Right ventricle myocardium superior (tissue), 1 donor: Measurements from ENCODE around the gene CSAD. TPM values are rescaled to one million over a fixed set of nuclear protein-coding genes. Genes with fewer than 3 reads are reported as not detected.

Experiments used
- ATAC-seq: fragments of 200-7000 bp; cut with Tn5 transposase; one replicate; pipeline ENCODE4 v1.9.1; 2020; ENCODE audit warnings: mild to moderate bottlenecking; ENCODE audit not compliant: poor library complexity
- DNase-seq: peaks from one replicate; pipeline ENCODE4 v3.0.0-alpha.2; 2020
- intact Hi-C: fragments of 100-400 bp; cut with DNase I; formaldehyde crosslinking; loops from one replicate; pipeline ENCODE4 v1.11.2; 2022
- total RNA-seq: library from RNA; stranded (reverse); fragmentation: NEBNext Ultra II Directional; extraction: Animal tissue kit (Norgen Biotek cat#: 25700); gene quantifications from one replicate; pipeline ENCODE4 v1.2.1, GENCODE V29; 2021
- donor health status: DM: no; HTN: yes; CAD: no; lungs with severe emphysema.

The CSAD gene
- total RNA-seq, 1 donor from 2014 or later = 8.2 TPM

DNA sequence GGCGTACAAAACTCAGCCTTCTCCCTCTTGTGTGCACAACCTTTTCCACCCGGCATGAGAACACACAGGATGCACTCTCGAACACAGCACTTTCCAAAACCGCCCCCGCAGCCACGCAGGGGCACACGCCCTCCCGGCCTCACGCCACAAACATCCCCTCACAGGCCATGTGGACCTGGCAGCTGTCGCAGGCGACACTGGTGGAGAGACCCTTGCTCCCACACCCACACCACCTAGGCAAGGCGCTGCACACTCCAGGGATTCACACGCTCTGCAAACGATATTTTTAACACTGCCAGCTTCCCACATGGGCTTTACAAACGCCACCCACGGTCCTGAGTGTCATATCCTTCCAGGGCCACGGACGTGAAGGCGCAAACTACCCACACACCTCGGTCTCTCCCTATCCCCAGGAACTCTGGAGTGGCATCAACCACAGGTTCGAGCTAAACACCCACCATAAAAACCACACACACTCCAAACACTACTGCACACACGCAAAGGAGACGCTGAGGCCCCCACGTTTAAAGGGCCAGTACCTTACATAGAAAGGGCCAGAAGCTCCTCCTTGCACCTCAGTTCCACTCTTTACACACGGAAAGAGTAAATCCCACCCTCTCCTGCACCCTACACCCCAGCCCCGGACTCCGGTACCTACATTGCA lies 38.7 kb upstream of the CSAD start:
- intact Hi-C loops = loop anchor here (5.0 kb wide), 1 partner anchor 33 kb away; a partner anchor contains a TSS
- ATAC-seq = no peak
- DNase-seq = peak; percentile 63

GRCh38 chr12:53218551-53219291 lies 38.0 kb upstream of the CSAD start:
- no peak for ATAC-seq
- intact Hi-C loops = loop anchor here (5.0 kb wide), 1 partner anchor 34 kb away; a partner anchor contains a TSS
- peak; percentile 65 for DNase-seq

DNA sequence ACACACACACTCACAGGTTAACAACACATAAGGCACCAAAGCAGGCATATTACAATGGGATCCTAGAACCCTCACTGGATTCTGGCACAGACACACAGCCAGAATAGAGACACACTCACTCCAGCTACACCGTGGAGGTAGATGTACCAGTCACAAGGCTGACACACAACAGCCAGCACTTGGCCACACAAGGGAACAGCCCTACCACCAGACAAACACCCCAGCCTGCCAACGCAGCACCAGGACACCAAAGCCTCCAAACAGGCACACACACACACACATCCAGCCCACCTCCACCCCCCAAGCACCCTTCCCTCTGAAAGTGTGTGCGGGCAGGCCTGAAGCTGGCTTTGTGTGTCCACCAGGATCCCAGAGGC lies 37.2 kb upstream of the CSAD start:
- DNase-seq = peak; percentile 39
- intact Hi-C loops = loop anchor here (5.0 kb wide), 1 partner anchor 34 kb away; a partner anchor contains a TSS
- ATAC-seq = no peak

- ATAC-seq = no peak
- intact Hi-C loops = loop anchor here (5.0 kb wide), 1 partner anchor 35 kb away; a partner anchor contains a TSS
- peak; percentile 80 for DNase-seq
Observed at GRCh38 chr12:53217051-53217930, 36.6 kb upstream of the CSAD start.

DNA sequence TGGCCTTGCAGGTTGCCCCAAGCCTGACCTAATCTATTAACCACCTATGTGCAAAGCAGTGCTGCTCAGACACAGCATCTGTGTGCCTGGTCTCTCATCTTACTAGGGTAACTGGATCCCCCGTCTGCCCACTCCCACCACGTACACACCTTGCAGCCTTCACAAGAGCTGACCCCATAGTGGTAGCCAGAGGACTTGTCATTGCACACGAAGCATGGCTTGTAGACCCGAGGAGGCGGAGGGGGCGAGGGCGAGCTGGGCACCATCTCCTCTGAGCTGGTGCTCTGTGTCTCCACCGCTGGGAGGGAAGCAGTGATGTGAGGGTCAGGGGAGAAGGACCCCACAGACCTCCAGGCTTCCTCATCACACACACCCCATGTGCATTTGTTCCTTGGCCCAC lies 34.8 kb upstream of the CSAD start:
- intact Hi-C loops = loop anchor here (5.0 kb wide), 1 partner anchor 37 kb away; a partner anchor contains a TSS
- ATAC-seq = no peak
- DNase-seq = peak; percentile 22

DNA sequence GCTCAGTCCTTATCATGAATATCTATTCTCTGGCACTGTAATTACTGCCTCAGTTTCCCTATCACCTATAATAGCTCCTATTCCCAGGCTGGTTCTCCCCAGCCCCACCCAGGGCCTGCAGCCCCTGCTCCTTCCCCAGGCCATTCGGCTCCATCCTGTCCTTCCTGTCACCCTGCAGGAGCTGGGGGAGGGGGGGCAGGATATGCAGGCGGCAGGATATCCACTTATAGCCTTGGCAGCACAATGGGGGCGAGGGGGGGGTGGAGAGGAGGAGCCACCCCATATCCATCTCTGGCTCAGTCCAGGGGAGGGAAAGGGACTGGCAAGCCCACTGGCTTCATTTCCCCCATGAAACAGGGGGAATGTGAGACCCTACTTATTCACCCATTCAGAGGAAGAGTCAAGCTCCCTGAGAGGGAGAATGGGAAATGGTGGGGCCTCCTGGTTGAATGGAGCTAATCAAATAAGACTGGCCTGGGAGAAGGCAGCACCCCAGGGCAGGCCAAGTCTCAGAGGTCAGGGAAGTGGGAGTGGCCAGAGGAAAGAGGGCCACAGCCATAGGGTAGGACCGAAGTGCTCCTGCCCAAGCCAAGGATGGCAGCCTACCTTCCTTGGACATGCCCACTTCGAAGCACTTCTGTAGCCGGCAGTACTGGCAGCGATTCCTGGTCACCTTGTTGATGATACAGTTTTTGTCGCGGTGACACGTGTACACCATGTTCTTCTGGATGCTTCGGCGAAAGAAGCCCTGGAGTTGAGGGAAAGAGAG lies 34.1 kb upstream of the CSAD start:
- intact Hi-C loops = loop anchor here (5.0 kb wide), 1 partner anchor 37 kb away; a partner anchor contains a TSS
- ATAC-seq (peak; percentile 47), DNase-seq (peak; percentile 84)

DNA sequence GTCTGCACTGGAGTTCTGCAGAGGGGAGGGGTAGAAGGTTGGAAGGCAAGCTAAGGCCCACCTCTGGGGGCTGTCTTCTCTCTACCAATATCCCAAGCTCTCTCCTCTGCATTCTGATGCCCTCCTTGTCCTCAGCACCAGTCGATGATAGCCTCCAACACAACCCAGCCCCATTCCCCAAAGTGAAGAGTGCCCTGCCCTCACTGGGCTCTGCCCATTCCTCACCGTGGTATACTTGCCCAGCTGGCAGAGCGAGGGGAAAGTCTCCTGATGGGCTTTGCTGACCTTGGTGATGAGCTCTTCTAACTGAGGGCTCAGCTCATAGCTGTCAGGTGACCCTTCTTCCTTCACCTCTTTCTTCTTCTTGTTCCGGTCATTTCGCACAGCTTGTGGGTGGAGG lies 33.5 kb upstream of the CSAD start:
- intact Hi-C loops = no loop called here
- no peak for DNase-seq
- ATAC-seq = peak; percentile 7

DNA sequence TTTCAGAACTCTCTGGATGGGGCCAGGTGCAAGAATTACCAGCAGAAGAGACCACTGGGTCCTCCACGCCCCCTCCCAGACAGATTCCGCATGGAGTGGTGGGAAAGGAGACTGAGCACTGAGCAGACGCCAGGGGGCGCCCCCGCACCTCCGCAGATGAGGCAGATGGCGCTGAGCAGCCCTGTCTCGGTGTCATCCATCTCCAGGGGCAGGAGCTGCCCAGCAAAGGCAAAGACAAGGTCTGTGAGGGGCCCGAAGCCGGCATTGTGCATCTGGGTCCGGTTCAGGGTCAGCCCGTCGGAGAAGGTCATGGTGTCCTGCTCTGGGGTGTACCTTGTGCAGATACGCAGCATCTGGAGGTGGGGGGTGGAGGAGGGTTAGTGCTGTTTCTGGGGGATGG lies 32.6 kb upstream of the CSAD start:
- ATAC-seq (peak; percentile 85), DNase-seq (peak; percentile 93)
- intact Hi-C loops = loop anchor here (2.0 kb wide), 1 partner anchor 75 kb away; no protein-coding TSS in a partner anchor

DNA sequence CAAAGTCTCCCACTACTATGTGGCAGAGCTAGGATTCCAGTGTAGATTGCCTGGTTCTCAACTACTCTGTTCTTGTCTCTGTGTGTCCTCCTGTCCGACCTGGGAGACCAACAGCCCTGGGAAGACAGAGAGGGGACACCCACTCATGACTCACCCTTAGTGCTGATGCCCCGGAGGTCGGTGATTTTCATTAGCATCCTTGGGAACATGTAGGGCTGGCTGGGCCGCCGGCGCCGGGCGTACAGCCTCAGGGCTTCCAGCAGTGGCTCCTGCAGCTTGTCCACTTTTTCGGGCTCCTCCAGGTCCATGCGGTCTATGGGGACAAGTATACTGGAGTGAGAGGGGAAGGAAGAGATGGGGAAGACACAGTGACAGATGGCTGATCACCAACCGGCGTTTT lies 32.2 kb upstream of the CSAD start:
- intact Hi-C loops = loop anchor here (2.0 kb wide), 1 partner anchor 76 kb away; no protein-coding TSS in a partner anchor
- ATAC-seq (no peak), DNase-seq (peak; percentile 32)

DNA sequence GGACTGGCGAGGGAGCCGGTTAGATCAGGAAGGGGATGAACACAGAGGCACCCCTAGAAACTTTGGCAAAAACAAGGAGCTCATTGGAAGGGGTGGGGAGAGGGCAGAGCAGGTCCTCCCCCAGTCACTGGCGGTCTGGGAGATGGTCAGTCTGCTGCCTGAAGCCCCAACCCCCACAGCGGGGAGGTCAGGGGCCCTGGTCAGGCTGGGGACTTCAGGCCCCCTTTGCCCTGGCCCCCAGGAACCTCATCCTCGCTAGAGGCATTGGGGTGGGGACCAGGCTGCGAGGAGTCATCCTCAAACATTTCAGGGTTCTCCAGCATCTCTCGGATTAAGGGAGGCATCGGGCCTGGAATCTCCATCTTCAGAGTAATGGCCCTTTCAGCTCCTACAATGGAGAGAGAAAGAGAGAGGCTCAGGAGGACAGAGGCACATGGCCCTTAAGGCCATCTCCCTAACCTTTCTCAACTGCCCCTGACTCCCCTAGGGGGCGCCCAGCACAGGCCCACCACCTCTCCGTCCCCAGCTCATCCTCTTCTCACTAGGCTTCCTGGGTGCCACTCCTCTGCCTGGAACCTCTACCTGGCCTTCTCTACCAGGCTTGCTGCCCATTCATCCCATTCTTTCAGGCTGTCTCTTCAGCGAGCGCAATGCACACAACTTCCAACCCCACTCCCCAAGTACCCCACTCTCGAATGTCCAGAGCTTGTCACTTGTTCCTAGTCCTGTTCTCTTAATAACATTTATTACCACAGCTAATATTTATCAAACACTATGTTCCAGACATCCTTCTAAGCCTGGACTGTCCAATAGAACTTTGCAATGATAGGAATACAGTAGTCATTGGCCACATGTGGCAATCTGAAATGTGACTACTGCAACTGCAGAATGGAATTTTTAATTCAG lies 31.0 kb upstream of the CSAD start:
- intact Hi-C loops = loop anchor here (2.0 kb wide), 1 partner anchor 77 kb away; no protein-coding TSS in a partner anchor
- no peak for ATAC-seq
- DNase-seq = peak; percentile 17

- ATAC-seq = no peak
- intact Hi-C loops = no loop called here
- DNase-seq = peak; percentile 25
Observed at GRCh38 chr12:53210843-53211242, 30.1 kb upstream of the CSAD start.

DNA sequence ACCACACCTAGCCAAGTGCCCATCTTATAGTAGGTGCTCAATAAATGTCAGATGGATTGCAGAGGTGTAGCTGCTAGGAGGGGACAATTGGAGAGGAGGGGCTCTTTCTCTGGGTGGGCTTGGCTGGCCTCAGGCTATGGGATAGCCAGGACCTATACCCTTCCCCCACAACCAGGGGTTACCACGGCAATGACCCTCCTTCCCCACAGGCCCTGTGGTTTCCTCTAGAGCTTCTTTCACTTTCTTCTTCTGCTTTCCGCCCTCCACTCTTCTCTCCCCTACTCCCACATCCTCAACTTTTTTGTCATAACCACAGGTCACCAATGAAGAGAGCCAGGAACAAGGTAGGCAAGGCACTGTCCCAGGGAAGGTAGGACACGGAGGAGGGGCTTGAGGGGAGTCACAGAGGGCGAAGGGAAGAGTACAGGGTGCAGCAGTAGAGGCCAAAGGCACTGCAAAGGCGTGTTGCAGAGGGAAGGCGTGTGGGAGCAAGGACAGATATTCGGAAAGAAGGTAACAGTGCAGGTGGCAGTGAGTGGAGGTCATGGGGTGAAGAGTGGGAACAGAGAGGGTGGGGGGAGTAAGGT lies 28.2 kb upstream of the CSAD start:
- ATAC-seq = peak; percentile 21
- DNase-seq = peak; percentile 19
- intact Hi-C loops = no loop called here

- intact Hi-C loops = no loop called here
- DNase-seq (peak; percentile 33), ATAC-seq (peak; percentile 48)
Observed at GRCh38 chr12:53208435-53208834, 27.7 kb upstream of the CSAD start.

GRCh38 chr12:53207042-53207441 lies 26.3 kb upstream of the CSAD start, which contains the start of gene ITGB7:
ITGB7 (minus strand) TSS chr12:53207251; CDS start chr12:53200443, 6,808 bp downstream.
- intact Hi-C loops = no loop called here
- DNase-seq (peak; percentile 41), ATAC-seq (no peak)

- intact Hi-C loops = no loop called here
- DNase-seq = peak; percentile 45
- ATAC-seq = no peak
Observed at GRCh38 chr12:53205747-53206419, 25.2 kb upstream of the CSAD start.

DNA sequence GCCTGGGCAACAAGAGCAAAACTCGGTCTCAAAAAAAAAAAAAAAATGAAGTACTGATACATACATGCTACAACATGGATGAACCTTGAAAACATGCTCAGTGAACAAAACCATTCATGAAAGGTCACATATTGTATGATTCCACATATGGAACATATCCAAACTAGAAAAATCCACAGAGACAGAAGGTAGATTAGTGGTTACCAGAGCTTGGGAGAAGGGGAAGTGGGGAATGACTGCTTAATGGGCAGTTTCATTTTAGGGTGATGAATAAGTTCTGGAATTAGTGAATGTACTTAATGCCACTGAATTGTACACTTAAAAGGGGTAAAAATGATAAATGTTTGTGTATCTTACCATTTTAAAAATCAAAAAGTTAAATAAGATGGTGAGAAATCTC lies 23.6 kb upstream of the CSAD start:
- DNase-seq (no peak), ATAC-seq (no peak)
- intact Hi-C loops = no loop called here
